ENCODE measurements around the gene CHMP2B.
"Not testable (repeated sequence)": the region's sequence is repeated elsewhere in the genome, so short reads cannot be mapped to it uniquely, and the experiment has no call there.

Gene CHMP2B

DNA sequence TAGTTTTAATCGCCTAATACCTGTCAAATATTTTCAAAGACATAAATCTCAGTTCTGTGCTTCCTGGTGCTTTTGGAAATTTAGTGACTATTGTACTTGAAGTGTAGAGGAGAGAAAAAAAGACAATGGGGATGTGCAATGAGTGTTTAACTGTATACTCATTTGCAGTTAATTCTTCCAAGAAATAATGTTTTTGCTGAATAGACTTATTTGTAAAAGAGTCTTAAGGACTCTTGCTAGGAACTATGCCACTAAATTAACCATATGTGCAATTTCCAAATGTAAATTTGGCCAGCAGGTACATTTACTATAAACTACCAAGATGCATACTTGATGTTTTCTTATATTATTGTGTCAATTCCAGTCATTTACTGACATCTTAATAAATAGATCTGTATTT is 2.0 kb downstream of the CHMP2B start:
- no peak for DNase-seq

GRCh38 chr3:87233805-87234204 is 6.7 kb downstream of the CHMP2B start:
- no peak for DNase-seq

DNA sequence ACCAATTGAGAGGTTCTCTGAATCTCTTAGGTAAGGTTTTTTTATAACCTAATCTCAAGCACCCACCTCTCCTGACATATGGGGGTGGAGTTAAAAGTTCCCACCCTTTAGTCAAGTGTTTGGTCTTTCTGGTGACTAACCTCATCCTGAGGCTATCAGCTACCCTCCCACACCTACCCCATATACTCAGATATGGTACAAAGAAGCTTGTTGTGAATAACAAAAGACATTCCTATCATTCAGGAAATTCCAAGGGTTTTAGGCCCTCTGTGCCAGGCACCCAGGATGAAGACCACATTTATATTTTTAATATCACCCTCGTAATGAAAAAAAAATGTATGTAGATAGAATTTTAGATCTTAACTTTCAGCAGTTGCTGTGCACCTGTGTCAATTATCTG is 9.0 kb downstream of the CHMP2B start:
- DNase-seq = no peak

DNA sequence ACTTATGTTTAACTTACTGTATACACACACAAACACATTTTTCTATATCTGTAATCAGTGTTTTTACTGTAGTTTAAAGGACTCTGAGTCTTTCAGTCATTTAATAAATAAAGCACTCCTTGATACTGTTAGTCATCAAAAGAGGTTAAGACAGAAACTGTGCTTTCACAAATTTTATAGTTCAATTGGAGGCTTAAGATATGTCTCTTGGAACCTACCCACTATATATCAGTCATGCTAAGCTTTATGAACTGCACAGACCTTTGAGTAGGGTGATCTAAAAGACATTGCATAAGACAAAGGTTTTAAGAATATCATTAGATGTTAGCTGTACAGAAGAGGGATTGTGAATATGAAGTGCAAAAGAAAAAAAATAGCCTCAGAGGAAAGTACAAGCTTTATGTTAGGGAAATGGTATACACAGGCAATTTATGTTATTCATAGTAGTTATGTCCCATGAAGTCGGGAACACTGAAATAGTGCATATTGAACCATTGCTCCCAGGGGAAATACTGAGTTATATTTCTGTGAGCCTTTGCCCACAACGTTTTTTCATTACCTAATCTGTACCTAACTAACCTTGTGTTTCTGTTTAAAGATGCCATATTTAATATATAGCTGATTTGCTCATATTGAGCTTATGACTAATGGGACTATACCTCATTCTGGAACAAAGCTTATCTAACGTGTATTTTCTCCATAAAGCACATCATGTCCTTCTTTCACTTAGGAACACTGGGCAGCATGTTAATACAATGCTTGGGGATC is 19.7 kb downstream of the CHMP2B start:
- no peak for DNase-seq

DNA sequence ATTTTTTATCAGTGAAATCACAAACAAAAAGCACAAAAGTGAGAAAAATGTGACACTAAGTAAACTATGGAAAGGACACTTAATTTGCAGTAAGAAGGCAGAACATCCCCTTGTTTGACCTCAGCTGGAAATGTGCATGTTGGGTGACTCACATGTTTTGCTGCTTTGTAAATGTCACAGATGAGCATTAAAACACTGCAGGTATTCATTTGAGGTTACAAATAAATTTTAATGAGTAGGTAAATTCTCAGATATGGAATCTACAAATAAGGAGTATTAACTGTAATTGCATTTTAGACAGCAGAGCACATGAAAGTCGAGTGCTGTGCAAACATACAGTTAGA is 20.3 kb downstream of the CHMP2B start:
- no peak for DNase-seq

- DNase-seq = not testable (repeated sequence)
Observed at GRCh38 chr3:87248231-87248630, 21.1 kb downstream of the CHMP2B start.

DNA sequence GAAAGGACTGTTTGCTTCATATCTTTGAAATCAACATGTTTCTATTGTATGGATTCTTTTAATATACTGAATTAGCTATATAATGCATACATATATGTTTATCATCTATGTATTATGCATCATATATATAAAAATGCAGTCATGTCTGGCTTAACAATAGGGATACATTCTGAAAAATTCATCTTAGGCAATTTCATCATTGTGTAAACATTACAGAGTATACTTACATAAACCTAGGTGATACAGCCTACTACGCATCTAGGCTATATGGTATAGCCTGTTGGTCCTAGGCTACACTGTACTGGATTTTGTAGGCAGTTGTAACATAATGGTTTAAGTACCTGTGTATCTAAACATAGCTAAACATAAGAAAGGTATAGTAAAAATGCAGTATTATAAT is 21.7 kb downstream of the CHMP2B start:
- DNase-seq = no peak

- DNase-seq = no peak
Observed at GRCh38 chr3:87250009-87250408, 22.9 kb downstream of the CHMP2B start.

DNA sequence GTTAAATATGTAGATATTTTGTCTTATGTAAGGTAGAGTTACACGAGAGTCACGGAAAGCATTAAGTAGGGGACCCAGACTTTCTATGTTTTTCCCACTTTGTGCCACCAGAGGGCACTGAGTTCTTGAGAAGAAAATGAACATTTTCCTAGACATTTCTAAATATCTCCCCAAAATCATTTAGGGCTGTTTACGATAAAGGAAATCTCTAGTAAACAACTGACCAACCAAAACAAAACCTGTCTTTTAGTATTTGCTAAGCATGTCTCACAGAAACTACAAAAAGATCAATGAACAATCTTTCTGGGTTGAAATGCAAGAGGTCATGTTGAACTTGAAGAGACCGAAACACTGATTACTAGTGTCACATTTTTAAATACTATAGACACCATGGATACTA is 33.2 kb downstream of the CHMP2B start:
- peak in 12 of 56 donors; percentile 1 to 44 (median 8) for DNase-seq

DNA sequence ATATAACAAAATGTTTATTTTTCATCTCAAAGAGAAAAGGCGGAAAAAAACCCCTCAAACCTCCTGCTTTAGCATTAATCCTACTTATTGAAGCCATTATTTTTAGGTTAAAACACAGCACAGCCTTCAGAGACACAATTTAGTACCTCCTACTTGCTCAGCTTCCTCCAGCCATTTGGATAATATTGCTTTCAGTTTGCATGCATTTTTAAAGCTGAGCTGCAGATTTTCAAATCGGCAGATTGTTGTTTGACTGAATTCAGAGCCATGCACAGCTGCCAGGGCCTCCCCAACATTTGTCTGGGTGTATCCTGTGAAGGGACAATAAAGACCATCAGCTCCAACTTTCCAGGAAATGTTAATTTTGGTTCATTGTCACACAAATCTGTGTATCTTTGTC is 34.8 kb downstream of the CHMP2B start:
- no peak for DNase-seq

GRCh38 chr3:87267953-87268645 is 41.0 kb downstream of the CHMP2B start:
- no peak for DNase-seq

- DNase-seq = no peak
Observed at GRCh38 chr3:87268646-87269211, 41.6 kb downstream of the CHMP2B start.

DNA sequence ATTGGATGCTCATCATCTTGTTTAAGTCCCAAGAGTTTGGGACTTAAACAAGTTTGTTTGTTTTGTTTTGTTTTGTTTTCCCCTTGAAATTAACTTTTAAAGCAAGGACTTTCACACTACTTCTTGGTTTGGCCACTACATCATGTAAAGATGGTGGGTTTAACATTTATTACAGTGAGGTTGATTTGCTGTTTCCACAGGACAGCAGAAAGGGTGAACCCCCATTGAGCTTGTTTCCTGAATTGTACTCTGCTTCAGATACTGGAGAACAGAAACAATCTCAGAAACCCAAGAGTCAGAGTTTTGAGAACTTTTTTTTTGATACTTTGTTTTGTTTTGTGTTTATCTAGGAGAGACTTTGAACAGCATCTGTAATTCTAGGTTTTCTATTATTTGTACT is 42.6 kb downstream of the CHMP2B start:
- no peak for DNase-seq

DNA sequence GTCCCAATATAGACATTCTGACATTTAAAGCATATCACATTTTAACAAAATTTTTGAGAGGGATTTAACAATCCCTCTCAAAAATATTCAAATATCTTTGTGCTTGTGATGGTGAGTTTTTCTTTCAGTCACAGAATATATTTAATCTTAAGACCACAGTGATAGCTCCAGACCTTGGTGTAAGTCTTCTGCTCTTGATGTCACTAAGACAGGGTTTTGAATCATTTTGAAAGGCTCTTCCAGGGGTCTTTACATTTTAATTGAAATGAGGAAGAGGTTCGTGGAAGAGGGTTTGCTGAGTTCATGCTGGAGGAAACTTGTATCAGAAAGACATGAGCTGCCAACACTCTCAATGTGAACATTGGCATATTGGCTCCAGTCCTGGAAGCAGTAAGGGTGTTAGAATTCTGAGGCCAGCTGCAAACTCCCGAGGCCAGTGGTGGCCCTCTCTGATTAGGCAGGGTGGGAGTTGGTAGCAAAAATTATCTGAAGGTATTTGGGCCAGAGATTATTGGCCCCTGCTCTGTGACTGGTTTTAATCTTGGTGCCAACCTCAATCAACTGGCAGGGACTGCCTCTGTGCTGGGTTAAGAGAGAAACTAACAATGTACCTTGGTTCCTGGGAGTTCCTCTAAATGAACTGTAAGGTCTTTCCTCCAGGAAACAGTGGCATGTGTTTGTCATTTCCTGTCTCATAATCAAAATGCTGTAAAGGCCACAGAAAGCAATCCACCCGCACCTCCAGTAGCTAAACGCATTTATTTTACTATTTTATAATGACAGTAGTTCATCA is 44.0 kb downstream of the CHMP2B start:
- DNase-seq = no peak

- no peak for DNase-seq
Observed at GRCh38 chr3:87272718-87273341, 45.7 kb downstream of the CHMP2B start.

- DNase-seq = no peak
Observed at GRCh38 chr3:87276484-87276883, 49.4 kb downstream of the CHMP2B start, which contains the start of gene POU1F1. TSS of gene POU1F1 (minus strand) at chr3:87276584. CDS start at chr3:87276462, 122 bp downstream.

DNA sequence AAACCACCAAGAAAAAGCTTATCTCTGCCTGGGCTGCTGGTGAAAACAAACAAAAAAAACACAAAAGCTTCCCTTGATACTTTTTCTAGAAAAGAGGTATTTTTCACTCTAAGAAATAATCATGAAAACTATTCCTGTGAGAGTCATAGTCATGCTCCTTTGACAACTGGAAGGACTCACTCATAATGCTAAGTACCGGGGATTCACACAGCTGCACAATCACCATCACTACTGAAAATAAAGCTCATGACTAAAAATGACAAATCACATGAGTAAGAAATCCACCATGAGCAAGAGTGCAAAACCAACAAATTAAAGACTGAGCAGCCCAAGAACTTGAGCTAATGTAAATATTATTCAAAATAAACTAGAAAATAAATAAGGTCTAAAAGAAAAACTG is 59.9 kb downstream of the CHMP2B start:
- no peak for DNase-seq

GRCh38 chr3:87288446-87288845 is 61.3 kb downstream of the CHMP2B start:
- no peak for DNase-seq

DNA sequence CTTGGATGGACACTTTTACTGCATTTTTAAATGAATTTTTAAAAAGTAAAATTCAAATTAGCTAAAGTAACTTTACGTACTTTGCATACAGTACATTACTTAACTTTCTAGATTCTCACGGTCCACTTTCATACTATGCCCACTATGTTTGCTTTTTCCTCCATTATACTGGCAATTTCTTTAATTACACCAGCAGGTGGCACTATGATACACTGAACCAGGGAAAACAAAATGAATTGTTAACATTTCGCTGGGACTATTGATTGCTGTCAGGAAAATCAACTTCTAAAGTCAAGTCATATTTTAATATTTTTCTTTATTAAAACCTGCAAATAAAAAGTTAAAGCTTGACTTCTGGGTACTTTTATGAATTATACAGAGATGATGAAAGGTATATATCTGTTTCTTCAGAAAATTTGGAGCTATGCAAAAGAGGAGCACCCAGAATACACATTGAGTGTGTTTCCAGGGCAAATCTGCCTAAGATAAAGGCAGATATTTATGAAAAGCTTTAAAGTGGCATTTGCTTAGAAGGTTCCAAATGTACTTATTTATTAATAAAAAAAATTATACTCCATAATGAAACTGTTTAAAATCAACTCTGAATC is 71.1 kb downstream of the CHMP2B start:
- DNase-seq = no peak

DNA sequence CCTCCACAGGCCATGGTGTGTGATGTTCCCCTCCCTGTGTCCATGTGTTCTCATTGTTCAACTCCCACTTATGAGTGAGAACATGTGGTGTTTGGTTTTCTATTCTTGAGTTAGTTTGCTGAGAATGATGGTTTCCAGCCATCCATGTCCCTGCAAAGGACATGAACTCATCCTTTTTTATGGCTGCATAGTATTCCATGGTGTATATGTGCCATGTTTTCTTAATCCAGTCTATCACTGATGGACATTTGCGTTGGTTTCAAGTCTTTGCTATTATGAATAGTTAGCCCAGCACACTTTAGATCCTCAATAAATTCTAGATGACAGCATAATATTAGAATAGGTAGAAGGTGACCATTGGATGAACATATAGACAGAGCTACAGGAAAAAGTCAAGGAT is 77.9 kb downstream of the CHMP2B start:
- DNase-seq = not testable (repeated sequence)
